CD4-positive, alpha-beta T cell treated with Interleukin-2 at 100 ng/mL for 4 hours (primary cell): ENCODE measurements around the gene ENOSF1.
"Not testable (repeated sequence)": the region's sequence is repeated elsewhere in the genome, so short reads cannot be mapped to it uniquely, and the experiment has no call there.

ENCODE experiments used
- DNase-seq: peaks from one replicate; pipeline ENCODE4 v3.0.0-alpha.2; 2020; ENCODE audit warnings: low spot score

The ENOSF1 gene, protein sequence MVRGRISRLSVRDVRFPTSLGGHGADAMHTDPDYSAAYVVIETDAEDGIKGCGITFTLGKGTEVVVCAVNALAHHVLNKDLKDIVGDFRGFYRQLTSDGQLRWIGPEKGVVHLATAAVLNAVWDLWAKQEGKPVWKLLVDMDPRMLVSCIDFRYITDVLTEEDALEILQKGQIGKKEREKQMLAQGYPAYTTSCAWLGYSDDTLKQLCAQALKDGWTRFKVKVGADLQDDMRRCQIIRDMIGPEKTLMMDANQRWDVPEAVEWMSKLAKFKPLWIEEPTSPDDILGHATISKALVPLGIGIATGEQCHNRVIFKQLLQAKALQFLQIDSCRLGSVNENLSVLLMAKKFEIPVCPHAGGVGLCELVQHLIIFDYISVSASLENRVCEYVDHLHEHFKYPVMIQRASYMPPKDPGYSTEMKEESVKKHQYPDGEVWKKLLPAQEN

DNA sequence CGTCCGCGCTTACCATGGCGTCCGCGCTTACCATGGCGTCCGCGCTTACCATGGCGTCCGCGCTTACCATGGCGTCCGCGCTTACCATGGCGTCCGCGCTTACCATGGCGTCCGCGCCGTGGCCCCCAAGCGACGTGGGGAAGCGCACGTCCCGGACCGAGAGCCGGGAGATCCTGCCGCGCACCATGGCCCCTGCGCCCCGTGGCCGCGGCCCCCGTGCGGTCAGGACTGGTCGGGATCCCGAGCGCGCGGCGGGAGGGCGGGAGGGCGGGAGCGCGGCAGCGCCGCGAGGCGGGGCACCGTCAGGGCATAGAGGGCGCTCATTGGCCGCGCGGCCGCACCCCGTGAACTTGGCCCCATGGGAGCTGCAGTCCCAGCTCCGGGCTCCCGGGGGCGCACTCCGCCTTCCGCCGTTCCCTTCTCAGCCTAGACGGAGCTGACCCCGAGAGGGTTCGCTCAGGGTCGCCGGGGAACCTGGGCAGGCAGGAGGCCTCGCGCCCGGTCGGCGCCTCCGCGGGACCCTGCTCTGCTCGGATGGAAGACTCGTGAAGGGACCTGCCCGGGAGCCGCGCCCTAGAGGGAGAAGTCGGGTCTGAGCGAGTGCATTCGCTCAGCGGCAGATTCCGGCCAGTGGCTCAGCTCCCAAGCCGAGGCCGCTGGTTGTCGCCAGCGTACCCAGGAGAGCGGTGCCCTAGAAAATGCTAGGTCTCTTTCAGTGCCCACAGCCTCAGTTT, at the start of gene ENOSF1:
ENOSF1 (minus strand) TSS at position 230 of the 734 bp plus-strand sequence; CDS start at position 187, 43 bp downstream.
- DNase-seq = peak; percentile 88

DNA sequence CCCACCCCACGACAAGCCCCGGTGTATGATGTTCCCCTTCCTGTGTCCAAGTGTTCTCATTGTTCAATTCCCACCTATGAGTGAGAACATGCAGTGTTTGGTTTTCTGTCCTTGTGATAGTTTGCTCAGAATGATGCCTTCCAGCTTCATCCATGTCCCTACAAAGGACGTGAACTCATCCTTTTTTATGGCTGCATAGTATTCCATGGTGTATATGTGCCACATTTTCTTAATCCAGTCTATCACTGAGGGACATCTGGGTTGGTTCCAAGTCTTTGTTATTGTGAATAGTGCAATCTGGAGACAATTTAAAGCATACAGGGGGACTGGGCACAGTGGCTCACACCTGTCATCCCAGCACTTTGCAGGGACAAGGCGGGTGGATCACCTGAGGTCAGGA, 47.4 kb upstream of the ENOSF1 start:
- not testable (repeated sequence) for DNase-seq

DNA sequence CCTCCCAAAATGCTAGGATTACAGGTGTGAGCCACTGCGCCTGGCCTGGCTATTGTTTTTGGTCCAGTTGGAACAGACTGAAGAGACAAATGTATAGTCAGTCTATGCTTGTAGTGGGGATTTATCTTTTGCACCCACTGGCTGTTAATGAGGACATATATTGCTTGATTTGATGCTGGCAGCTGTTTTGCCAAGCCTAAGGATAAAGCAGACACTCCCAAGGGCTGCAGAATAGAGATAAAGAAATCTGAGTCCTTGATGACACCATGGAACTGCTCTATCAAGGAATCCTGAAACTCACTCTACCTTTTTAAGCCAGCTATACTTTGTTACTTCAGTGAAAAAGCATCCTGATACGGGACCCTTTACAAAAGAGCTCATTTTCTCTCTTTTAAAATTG, 43.1 kb upstream of the ENOSF1 start:
- DNase-seq = no peak

DNA sequence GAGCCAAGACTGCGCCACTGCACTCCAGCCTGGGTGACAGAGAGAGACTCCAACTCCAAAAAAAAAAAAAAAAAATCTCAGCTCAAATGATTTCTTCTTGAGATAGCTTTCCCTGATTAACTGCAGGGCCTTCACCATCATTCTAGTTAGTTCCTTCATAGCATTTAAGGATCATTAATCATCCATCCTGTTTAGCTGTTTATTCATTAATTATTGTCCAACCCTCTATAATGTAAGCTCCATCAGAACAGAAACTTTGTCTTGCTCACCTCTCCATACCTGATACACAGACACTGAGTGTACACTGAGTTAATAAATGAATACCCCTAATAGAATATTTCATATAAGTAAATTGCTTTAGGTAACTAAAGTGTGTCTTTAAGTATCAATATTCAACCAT, 42.2 kb upstream of the ENOSF1 start:
- DNase-seq = no peak

DNA sequence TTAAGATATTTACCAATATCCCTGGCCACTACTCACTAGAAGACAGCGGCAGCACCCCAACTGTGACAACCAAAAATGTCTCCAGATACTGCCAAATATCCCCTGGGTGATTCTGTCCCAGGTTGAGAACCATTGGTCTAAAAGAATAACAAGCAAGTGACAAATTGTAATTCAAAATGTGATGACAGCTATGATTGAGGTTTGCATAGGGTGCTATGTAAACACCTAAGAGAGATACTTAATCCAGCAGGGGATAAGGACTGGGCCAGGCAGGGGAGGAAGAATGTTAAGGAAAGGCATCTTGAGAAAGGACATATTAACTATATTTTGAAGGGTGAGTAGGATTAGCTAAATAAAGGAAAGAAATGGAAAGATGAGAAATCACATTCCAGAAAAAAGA, 38.0 kb upstream of the ENOSF1 start:
- DNase-seq = no peak

DNA sequence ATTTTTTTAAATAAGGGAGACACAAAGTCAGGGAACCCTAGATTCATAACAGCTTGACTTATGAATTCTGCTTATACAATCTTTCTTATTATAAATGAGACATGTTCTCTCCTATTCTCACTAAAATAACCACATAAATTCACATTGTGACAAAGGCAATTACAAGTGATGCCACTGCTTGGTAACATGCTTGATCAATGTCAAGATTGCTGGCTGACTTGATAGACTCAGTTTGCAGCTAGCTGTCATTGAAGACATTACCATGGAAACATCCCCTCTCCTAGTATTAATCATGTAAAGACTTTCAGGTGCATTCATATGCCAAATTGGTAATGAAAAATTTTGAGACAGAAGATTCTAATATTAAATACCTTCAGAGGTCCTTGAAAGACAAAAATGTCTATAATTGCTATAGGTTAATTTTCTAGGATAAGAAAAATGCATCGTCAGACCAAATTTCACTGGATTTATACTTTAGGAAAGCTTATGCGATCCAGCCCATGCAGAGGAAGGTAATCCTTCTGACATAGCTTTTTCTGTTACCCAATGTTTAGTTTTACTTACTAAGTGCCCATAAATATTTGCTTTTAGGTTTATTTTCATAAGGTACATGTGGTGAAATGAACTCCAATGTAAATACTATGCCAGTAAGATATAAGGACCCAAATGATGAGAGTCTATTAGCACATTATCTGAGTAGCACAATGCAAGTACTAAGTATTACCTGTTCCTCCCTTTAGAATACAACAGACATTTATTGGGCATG, 32.6 kb upstream of the ENOSF1 start:
- no peak for DNase-seq

DNA sequence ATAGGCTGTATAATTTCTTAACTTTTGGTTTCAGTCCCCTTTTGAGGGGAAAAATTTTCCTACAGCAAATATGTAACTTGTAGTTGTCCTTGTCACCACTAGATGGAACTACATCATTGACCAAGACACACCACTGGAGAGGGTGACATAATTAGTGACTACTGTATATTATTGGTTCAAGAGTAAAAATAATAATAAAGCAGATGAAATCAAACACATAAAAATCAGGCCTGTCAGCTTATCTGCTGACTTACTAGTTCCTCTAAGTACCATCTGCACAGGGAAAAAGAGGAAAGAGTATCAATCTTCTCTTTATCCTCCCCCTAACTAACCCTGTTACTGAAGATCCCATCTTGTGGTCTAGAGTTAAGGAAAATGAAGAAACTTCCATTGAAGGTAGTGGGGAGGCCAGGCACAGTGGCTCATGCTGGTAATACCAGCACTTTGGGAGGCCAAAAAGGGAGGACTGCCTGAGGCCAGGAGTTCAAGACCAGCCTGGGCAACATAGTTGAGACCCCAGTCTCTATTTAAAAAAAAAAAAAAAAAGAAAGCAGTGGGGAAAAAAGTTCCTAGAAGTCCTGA, 29.6 kb upstream of the ENOSF1 start:
- peak; percentile 57 for DNase-seq

DNA sequence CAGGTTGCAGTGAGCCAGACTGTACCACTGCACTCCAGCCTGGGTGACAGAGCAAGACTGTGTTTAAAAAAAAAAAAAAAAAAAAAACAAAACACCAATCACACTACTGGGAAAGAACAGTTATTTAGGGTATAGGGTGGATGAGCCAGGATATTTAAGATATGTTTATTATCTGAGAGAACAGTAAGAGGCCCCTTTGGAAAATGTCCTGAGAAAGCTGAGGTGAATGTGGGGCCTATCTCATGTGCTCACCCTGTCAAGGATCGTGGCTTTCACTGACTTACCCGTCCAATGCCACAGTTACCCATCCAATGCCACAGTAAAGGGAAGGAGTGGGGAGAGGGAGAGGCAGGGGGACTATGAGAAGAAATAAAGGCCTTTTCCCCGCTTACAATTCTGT, 19.9 kb upstream of the ENOSF1 start:
- no peak for DNase-seq

DNA sequence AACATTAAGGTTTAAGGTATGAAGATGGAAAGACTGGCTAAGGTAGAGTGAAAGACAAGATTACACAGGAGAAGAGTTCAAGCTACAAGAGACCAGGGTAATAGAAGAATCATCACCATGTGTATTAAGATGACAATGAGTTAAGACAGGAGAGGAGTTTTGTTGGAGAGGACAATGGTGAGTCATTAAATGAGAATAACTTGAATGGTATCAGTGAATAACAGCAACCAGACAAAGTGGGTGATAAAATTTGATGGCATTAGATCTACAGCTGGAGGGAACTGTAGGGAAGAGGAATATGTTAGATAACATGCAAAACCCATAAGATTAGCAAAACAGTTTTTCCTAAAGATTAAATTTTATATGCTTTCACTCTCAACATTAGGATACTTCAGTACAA, 18.8 kb upstream of the ENOSF1 start:
- no peak for DNase-seq

DNA sequence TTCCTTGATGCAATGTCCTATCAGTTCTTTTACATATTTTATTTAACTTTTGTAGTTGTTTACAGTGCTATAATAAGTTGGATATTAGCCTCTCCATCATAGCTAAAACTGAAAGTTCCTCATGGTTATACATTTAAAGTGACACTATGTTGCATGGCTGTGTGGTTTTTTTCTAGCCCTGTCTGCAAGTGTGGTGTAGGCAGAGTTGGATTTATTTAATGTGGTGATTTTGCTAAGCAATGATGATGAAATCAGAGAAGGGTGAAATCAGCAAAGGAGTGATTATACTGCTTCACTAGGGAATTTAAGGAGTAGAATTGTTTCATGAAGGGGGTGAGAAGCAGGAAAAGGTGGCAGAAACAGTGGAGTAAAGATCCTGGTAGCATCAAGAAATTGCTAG, 18.3 kb upstream of the ENOSF1 start:
- DNase-seq = no peak

DNA sequence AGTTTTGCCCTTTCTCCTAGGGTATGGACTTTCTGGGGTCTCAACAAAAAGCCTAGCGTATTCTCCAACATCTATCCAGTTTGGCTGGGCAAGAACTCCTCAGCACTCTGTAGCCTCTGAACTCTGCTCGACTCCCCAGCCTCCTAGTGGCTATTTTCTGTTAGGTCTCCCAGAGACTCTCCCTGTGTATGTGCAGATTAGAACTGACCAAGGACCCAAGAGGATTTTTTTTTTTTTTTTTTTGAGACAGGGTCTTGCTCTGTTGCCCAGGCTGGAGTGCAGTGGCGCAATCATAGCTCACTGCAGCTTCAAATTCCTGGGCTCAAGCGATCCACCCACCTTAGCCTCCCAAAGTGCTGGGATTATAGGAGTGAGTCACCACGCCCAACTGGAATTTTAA, 17.7 kb upstream of the ENOSF1 start:
- DNase-seq = not testable (repeated sequence)

DNA sequence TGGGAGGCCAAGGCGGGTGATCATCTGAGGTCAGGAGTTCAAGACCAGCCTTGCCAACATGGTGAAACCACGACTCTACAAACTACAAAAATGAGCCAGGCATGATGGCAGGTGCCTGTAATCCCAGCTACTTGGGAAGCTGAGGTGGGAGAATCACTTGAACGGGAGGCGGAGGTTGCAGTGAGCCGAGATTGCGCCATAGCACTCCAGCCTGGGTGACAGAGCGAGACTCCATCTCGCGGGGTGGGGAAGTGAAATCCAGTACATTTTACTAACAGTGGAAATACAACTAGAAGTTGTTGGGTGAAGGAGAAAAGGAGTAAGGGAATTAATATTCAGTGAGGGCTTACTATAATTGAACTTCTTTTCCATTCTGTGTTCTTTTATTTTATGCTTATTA, 13.2 kb upstream of the ENOSF1 start:
- DNase-seq = no peak

DNA sequence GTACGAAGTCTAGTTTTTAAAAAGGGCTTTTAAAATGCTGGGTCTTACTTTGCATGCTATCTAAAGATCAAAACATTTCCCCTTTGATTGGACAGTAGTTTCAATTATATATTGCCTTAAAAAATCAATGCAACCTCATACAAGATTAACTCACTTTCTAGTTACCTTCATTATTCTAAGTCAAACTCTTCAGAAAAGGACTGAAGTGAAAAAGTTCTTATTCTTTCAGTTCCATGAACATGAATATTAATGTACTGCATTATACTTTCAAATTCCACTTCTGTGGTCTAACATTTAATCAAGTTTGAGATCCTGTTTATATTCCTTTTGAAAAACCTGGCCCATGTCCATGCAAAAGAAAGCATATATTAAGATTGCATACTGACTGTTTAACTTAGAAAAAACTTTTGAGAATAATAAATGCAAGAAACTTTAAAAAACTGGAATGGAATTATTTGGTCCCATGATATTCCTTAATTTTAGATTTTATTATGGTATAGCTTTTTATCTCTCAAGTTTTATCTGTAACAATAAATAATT, 11.2 kb upstream of the ENOSF1 start:
- no peak for DNase-seq

DNA sequence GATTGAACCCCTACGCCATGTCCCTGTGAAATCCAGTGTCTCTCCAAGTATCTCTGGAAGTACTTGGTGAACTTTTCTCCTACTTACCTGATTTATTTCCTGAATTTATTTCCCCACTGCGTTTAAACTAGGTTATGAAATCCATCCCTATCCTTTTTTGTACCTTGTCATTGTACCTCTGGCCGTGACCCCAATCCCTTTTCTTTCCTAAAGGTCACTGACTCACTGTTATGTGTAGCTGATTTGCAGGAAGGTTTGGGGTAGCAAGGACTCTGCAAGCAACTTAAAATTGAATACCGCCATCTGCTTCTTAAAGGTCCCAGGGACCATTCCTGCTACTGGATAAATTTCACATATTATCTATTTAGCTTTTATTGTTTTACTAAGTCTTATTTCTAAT, 4.6 kb upstream of the ENOSF1 start:
- DNase-seq = no peak

DNA sequence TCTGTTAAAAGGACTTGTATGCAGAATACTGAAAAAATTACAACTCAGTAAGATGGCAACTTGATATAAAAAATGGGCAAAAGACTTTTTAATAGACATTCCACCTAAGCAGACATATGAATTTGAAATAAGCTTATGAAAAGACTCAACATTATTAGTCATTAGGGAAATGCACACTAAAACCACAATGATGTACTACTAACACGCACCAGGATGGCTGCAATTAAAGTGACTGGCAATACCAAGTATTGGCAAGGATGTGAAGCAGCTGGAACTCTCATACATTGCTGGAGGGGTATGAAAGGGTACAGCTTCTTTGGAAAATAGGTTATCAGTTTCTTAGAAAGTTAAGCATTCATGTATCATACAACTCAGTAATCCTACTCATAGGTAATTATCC, 3.2 kb upstream of the ENOSF1 start:
- DNase-seq = peak; percentile 45

DNA sequence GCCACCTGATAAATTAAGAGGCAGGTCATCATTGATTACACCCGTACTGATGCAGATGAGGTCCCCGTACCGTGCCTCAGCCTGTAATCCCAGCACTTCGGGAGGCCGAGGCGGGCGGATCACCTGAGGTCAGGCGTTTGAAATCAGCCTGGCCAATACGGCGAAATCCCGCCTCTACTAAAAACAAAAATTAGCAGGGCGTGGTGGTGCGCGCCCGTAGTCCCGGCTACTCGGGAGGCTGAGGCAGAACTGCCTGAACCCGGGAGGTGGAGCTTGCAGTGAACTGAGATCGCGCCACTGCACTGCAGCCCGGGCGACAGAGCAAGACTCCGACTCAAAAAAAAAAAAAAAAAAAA, 683 bp upstream of the ENOSF1 start:
- DNase-seq = no peak

DNA sequence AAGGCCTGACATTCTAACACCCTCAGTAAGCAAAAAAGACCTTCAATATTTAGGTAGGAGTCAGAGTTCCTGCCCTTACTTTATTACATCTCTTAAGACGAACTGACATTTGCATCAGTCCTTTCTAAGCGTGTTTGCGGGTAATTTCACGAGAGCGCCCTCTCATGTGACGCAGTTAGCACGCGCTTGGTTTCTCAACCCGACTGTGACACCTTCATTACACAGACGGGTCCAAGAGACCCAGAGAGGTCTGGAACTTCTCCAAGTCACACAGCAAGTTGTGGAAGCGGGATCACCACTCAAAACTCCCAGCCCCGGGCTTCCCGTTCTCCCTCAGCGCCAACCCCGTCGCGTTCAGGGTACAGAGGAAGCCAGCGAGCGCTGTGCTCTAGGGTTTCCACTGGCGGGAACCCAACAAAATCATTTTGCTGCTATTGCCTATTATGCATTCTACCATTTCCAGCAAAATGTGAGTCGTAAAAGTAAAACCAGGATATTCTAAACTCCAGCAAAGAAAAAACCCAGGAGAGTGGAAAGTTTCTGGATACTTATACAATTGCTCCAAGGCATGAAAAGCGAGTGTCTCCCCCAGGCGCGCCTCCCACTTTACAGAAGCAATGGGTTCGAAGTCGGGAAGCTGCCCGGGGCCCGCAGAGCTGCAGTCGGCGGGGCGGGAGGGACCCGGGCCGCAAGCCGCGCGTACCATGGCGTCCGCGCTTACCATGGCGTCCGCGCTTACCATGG, 601 bp downstream of the ENOSF1 start:
- DNase-seq = peak; percentile 76

DNA sequence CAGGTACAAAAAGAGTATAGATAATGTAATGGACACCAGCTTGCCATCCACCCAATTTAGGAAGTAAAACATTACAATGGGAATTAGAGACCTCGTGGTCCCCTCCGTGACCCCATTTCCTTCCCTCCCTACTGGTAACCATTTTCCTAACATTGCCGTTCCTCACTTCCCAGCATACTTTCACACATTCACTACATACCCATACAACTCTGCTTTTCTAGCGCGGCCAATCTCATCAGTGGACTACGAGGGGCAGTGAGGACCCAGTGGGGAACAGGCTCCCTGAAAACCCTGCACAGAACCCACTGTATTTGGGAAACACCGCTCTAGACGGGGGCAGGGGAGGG, 1.1 kb downstream of the ENOSF1 start:
- no peak for DNase-seq

DNA sequence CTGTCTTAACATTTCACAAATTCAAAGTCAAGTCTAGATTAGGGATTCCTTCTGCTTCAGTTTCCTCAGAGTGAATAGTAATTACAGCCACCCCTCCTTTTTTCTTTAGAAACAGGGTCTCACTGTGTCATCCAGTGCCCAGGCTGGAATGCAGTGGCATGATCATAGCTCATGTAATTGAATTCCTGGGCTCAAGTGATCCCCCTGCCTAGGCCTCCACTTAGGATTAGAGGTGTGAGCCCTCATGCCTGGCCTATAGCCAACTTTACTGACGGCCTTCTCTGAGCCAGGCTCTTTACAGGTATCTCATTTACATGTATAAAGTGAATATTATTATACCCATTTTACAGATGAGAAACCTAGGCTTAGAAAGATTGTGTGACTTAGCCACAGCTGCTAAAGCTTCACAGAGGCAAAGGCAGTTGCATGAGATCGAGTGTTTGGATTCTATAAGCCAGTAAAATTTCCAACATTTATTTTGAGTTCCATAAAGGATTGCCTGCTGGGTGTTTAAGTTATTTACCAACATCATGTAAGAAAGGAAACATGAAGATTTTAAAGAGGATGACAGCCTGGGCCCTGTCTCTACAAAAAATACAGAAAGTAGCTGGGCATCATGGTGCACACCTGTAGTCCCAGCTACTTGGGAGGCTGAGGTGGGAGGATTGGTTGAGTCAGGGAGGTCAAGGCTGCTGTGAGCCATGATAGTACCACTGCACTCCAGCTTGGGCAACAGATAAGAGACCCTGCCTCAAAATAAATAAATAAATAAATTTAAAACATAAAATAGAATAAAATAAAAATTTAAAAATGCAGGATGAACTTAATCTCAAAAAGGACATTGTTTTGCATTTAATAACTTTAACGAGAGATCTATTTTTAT, 1.8 kb downstream of the ENOSF1 start:
- DNase-seq = no peak

DNA sequence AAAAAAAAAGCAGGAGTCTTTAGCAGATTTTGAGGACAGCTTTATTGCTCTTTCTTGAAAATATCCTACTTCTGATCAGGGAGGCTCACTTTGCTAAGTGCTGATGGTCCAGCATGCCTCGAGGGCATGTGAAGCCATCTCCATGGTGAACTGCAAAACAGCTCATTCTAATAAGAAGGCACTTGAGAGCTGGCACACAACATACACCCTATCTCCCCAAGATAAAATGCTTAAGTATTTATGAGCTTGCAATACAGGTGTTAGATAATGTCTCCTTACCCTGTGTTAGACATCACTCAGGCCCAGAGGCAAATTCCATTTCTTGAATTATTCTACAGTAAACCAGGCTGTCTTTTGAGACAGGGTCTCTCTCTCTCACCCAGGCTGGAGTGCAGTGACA, 2.7 kb downstream of the ENOSF1 start:
- no peak for DNase-seq

DNA sequence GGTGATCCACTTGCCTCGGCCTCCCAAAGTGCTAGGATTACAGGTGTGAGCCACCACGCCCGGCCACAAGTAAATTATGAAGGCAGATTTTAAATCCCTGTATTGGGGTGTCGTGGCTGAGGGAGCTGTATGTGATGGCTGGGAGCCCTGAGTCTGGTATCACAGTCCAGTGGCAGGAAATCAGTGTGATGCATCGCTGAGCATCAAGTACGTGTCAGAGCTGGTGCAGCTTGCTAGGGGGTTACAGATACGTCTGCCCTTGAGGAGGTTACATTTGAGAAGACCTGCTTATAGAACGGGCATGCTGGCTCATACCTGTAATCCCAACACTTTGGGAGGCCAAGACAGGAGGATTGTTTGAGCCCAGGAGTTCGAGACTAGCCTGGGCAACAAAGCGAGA, 4.3 kb downstream of the ENOSF1 start:
- no peak for DNase-seq
